CD8-positive, alpha-beta memory T cell (primary cell): Measurements from ENCODE around the gene SPPL2B. TPM values are rescaled to one million over a fixed set of nuclear protein-coding genes. Genes with fewer than 3 reads are reported as not detected.

Experiments used
- CTCF ChIA-PET: fragments of 350-600 bp; sonication (Branson Sonifier 250); formaldehyde crosslinking; loops from one replicate; lab custom pipeline; 2021; ENCODE audit warnings: antibody characterized with exemption; lab: Charles Lee
- POLR2A ChIA-PET: fragments of 350-600 bp; sonication (Branson Sonifier 250); formaldehyde crosslinking; loops from one replicate; lab custom pipeline; 2021; ENCODE audit warnings: antibody characterized with exemption; lab: Charles Lee
- DNase-seq, 5 donors: peaks; one replicate each; pipeline versions ENCODE4 v3.0.0 to v3.0.0-alpha.2; 2020 to 2022; ENCODE audit warnings: mixed read lengths in 1 of 5
- H3K27ac ChIP-seq: one replicate; pipeline ENCODE4 v1.7.0; 2013; ENCODE audit warnings: low read depth, mild to moderate bottlenecking, low read length, moderate library complexity
- H3K27me3 ChIP-seq: 2 replicates; pipeline ENCODE4 v1.7.0; 2013; ENCODE audit warnings: low read length, mild to moderate bottlenecking; ENCODE audit not compliant: insufficient read depth, poor library complexity, severe bottlenecking
- H3K36me3 ChIP-seq: 2 replicates; pipeline ENCODE4 v1.7.0; 2013; ENCODE audit warnings: mild to moderate bottlenecking, low read length, moderate library complexity; ENCODE audit not compliant: insufficient read depth
- H3K4me1 ChIP-seq: 2 replicates; pipeline ENCODE4 v1.7.0; 2013; ENCODE audit warnings: mild to moderate bottlenecking, low read length, moderate library complexity; ENCODE audit not compliant: insufficient read depth
- H3K4me3 ChIP-seq: 2 replicates; pipeline ENCODE4 v1.7.0; 2013; ENCODE audit warnings: mild to moderate bottlenecking, low read length
- H3K9me3 ChIP-seq: 2 replicates; pipeline ENCODE4 v1.7.0; 2013; ENCODE audit warnings: mild to moderate bottlenecking, low read length
- H3K27ac Mint-ChIP-seq, 8 donors: one replicate each; pipeline ENCODE4 v1.8.0; 2020 to 2021; ENCODE audit warnings: mixed read lengths in 8 of 8, mild to moderate bottlenecking in 6 of 8, inconsistent platforms in 3 of 8, moderate library complexity in 3 of 8
- H3K27me3 Mint-ChIP-seq, 2 donors: one replicate each; pipeline ENCODE4 v1.8.0; 2020 to 2021; ENCODE audit warnings: mixed read lengths in 2 of 2, mild to moderate bottlenecking in 1 of 2, moderate library complexity in 1 of 2
- H3K36me3 Mint-ChIP-seq, 3 donors: one replicate each; pipeline ENCODE4 v1.8.0; 2020 to 2021; ENCODE audit warnings: mixed read lengths in 3 of 3, inconsistent platforms in 1 of 3, mild to moderate bottlenecking in 1 of 3
- H3K4me1 Mint-ChIP-seq, 3 donors: one replicate each; pipeline ENCODE4 v1.8.0; 2020 to 2021; ENCODE audit warnings: mixed read lengths in 3 of 3, inconsistent platforms in 1 of 3, mild to moderate bottlenecking in 1 of 3
- H3K4me3 Mint-ChIP-seq, 7 donors: one replicate each; pipeline ENCODE4 v1.8.0; 2020 to 2021; ENCODE audit warnings: mixed read lengths in 7 of 7, mild to moderate bottlenecking in 6 of 7, moderate library complexity in 4 of 7, inconsistent platforms in 2 of 7
- H3K9me3 Mint-ChIP-seq, 5 donors: one replicate each; pipeline ENCODE4 v1.8.0; 2020 to 2022; ENCODE audit warnings: mixed read lengths in 5 of 5, mild to moderate bottlenecking in 3 of 5, moderate library complexity in 2 of 5, inconsistent platforms in 1 of 5
- polyA plus RNA-seq: library from polyadenylated mRNA; unstranded; fragments of 300-500 nt; fragmentation: Illumina TruSeq; gene quantifications from one replicate; pipeline ENCODE4 v1.2.3, GENCODE V29; 2021
- total RNA-seq, 2 experiments: library from RNA; stranded (reverse); gene quantifications; one replicate each; pipeline ENCODE4 v1.2.3, GENCODE V29; 2021

The SPPL2B gene
- total and polyA plus RNA-seq, 3 experiments from 2014 or later: 8.4 to 41.4 (median 39.0) TPM

GRCh38 chr19:2365201-2365970 is 36.9 kb downstream of the SPPL2B start:
- no peak overlapping the region for H3K27ac ChIP-seq
- ChIA-PET POLR2A (no interaction called here), CTCF (interaction anchor here (1.3 kb wide), 1 partner anchor 11 kb away, joined by 5 read pairs; no protein-coding TSS in a partner anchor)
- Mint-ChIP-seq H3K27me3 (peaks cover 12 to 20% of the 10 kb centered on the region in 2 donors), H3K36me3 (peaks cover 0 to 4% (median 0%) of the 10 kb centered on the region in 3 donors), H3K4me3 (no peak overlapping the region), H3K27ac (peak overlapping the region in 1 of 8 donors; percentile 54), H3K4me1 (peaks cover 0 to 4% (median 0%) of the 10 kb centered on the region in 3 donors), H3K9me3 (peaks cover 0 to 7% (median 5%) of the 10 kb centered on the region in 5 donors)
- H3K4me1 ChIP-seq: no peaks in the 10 kb centered on the region
- H3K9me3 ChIP-seq: no peaks in the 10 kb centered on the region
- H3K4me3 ChIP-seq: no peak overlapping the region
- peaks cover 11% of the 10 kb centered on the region for H3K27me3 ChIP-seq
- H3K36me3 ChIP-seq: no peaks in the 10 kb centered on the region
- no peak for DNase-seq

GRCh38 chr19:2371656-2372055 is 43.2 kb downstream of the SPPL2B start:
- H3K27ac ChIP-seq: no peak overlapping the region
- no peaks in the 10 kb centered on the region for H3K36me3 ChIP-seq
- Mint-ChIP-seq H3K27me3 (peaks cover 3% of the 10 kb centered on the region in 2 donors), H3K9me3 (peaks cover 0 to 13% (median 10%) of the 10 kb centered on the region in 5 donors), H3K36me3 (peaks cover 0 to 3% (median 0%) of the 10 kb centered on the region in 3 donors), H3K4me3 (no peak overlapping the region), H3K27ac (no peak overlapping the region), H3K4me1 (peaks cover 0 to 4% (median 0%) of the 10 kb centered on the region in 3 donors)
- H3K4me1 ChIP-seq: no peaks in the 10 kb centered on the region
- H3K27me3 ChIP-seq: no peaks in the 10 kb centered on the region
- H3K4me3 ChIP-seq: no peak overlapping the region
- DNase-seq: no peak
- ChIA-PET CTCF (no interaction called here), POLR2A (interaction anchor here (0.6 kb wide), 1 partner anchor 21 kb away, joined by 3 read pairs; no protein-coding TSS in a partner anchor)
- no peaks in the 10 kb centered on the region for H3K9me3 ChIP-seq

GRCh38 chr19:2372076-2372612 is 43.7 kb downstream of the SPPL2B start:
- Histone ChIP-seq H3K9me3 (no peaks in the 10 kb centered on the region), H3K36me3 (no peaks in the 10 kb centered on the region), H3K27me3 (no peaks in the 10 kb centered on the region), H3K4me3 (no peak overlapping the region), H3K4me1 (no peaks in the 10 kb centered on the region), H3K27ac (no peak overlapping the region)
- ChIA-PET POLR2A (no interaction called here), CTCF (no interaction called here)
- H3K36me3 Mint-ChIP-seq: peaks cover 0 to 3% (median 0%) of the 10 kb centered on the region in 3 donors
- no peak for DNase-seq
- H3K27ac Mint-ChIP-seq: no peak overlapping the region
- peaks cover 3% of the 10 kb centered on the region in 2 donors for H3K27me3 Mint-ChIP-seq
- peaks cover 0 to 11% (median 10%) of the 10 kb centered on the region in 5 donors for H3K9me3 Mint-ChIP-seq
- no peak overlapping the region for H3K4me3 Mint-ChIP-seq
- H3K4me1 Mint-ChIP-seq: peaks cover 0 to 4% (median 0%) of the 10 kb centered on the region in 3 donors

GRCh38 chr19:2374808-2375207 is 46.3 kb downstream of the SPPL2B start:
- Histone ChIP-seq H3K36me3 (no peaks in the 10 kb centered on the region), H3K4me1 (no peaks in the 10 kb centered on the region), H3K9me3 (no peaks in the 10 kb centered on the region), H3K27me3 (no peaks in the 10 kb centered on the region), H3K4me3 (no peak overlapping the region), H3K27ac (no peak overlapping the region)
- Mint-ChIP-seq H3K36me3 (peaks cover 0 to 3% (median 1%) of the 10 kb centered on the region in 3 donors), H3K27ac (peak overlapping the region in 1 of 8 donors; percentile 84), H3K27me3 (peaks cover 3 to 6% of the 10 kb centered on the region in 2 donors), H3K4me3 (no peak overlapping the region), H3K9me3 (peaks cover 0 to 16% (median 12%) of the 10 kb centered on the region in 5 donors), H3K4me1 (peaks cover 0 to 3% (median 0%) of the 10 kb centered on the region in 3 donors)
- DNase-seq: no peak
- POLR2A ChIA-PET: no interaction called here
- CTCF ChIA-PET: no interaction called here

GRCh38 chr19:2375353-2376121 is 47.1 kb downstream of the SPPL2B start:
- POLR2A ChIA-PET: interaction anchor here (0.5 kb wide), 1 partner anchor 44 kb away, joined by 8 read pairs; no protein-coding TSS in a partner anchor
- H3K4me3 Mint-ChIP-seq: no peak overlapping the region
- CTCF ChIA-PET: no interaction called here

GRCh38 chr19:2376784-2377519 is 48.5 kb downstream of the SPPL2B start:
- POLR2A ChIA-PET: no interaction called here
- CTCF ChIA-PET: no interaction called here

More at GRCh38 chr19:2375353-2376121, 47.1 kb downstream of the SPPL2B start:
- Histone ChIP-seq H3K9me3 (no peaks in the 10 kb centered on the region), H3K36me3 (no peaks in the 10 kb centered on the region), H3K27me3 (no peaks in the 10 kb centered on the region), H3K4me3 (no peak overlapping the region), H3K27ac (no peak overlapping the region), H3K4me1 (no peaks in the 10 kb centered on the region)
- Mint-ChIP-seq H3K36me3 (peaks cover 0 to 3% (median 1%) of the 10 kb centered on the region in 3 donors), H3K4me1 (peaks cover 0 to 3% (median 0%) of the 10 kb centered on the region in 3 donors), H3K27ac (peak overlapping the region in 1 of 8 donors; percentile 84), H3K9me3 (peaks cover 0 to 15% (median 10%) of the 10 kb centered on the region in 5 donors), H3K27me3 (peaks cover 3 to 6% of the 10 kb centered on the region in 2 donors)
- no peak for DNase-seq

GRCh38 chr19:2380567-2380966 is 52.1 kb downstream of the SPPL2B start:
- H3K27ac Mint-ChIP-seq: no peak overlapping the region
- Histone ChIP-seq H3K27me3 (no peaks in the 10 kb centered on the region), H3K36me3 (no peaks in the 10 kb centered on the region), H3K4me3 (no peak overlapping the region), H3K27ac (no peak overlapping the region), H3K9me3 (no peaks in the 10 kb centered on the region), H3K4me1 (no peaks in the 10 kb centered on the region)
- H3K4me1 Mint-ChIP-seq: no peaks in the 10 kb centered on the region
- peaks cover 0 to 14% (median 8%) of the 10 kb centered on the region in 5 donors for H3K9me3 Mint-ChIP-seq
- DNase-seq: no peak
- H3K4me3 Mint-ChIP-seq: no peak overlapping the region
- H3K36me3 Mint-ChIP-seq: peaks cover 0 to 4% (median 1%) of the 10 kb centered on the region in 3 donors
- peaks cover 11 to 17% of the 10 kb centered on the region in 2 donors for H3K27me3 Mint-ChIP-seq
- POLR2A ChIA-PET: no interaction called here
- CTCF ChIA-PET: interaction anchor here (0.8 to 1.4 kb wide), 2 partner anchors 10 to 172 kb away, joined by 3 read pairs; no protein-coding TSS in a partner anchor

More at GRCh38 chr19:2376784-2377519, 48.5 kb downstream of the SPPL2B start:
- Histone ChIP-seq H3K27me3 (no peaks in the 10 kb centered on the region), H3K36me3 (no peaks in the 10 kb centered on the region), H3K4me1 (no peaks in the 10 kb centered on the region), H3K4me3 (no peak overlapping the region), H3K9me3 (no peaks in the 10 kb centered on the region), H3K27ac (no peak overlapping the region)
- Mint-ChIP-seq H3K27ac (peak overlapping the region in 1 of 8 donors; percentile 63), H3K27me3 (peaks cover 7 to 10% of the 10 kb centered on the region in 2 donors), H3K9me3 (peaks cover 0 to 17% (median 8%) of the 10 kb centered on the region in 5 donors), H3K4me3 (no peak overlapping the region), H3K36me3 (peaks cover 0 to 3% (median 1%) of the 10 kb centered on the region in 3 donors), H3K4me1 (peaks cover 0 to 3% (median 0%) of the 10 kb centered on the region in 3 donors)
- DNase-seq: no peak
